Embryonic facial prominence (tissue), 1 donor: Measurements from ENCODE around the gene NFIL3.

Experiments
- DNase-seq: peaks from one replicate; pipeline ENCODE4 v3.0.0-alpha.2; 2016; ENCODE audit errors: extremely low spot score

The NFIL3 gene

GRCh38 chr9:91360551-91361290 is 62.9 kb downstream of the NFIL3 start:
- DNase-seq: no peak

GRCh38 chr9:91359734-91360470 is 63.7 kb downstream of the NFIL3 start:
- DNase-seq: no peak

GRCh38 chr9:91359083-91359482 is 64.5 kb downstream of the NFIL3 start:
- no peak for DNase-seq
